Rectal smooth muscle tissue (tissue), 1 donor: ENCODE data around the gene SLC2A11.

Experiments used
- H3K27ac ChIP-seq: one replicate; pipeline ENCODE4 v1.7.0; 2013; ENCODE audit warnings: low read depth, low read length, inconsistent platforms
- H3K27me3 ChIP-seq: one replicate; pipeline ENCODE4 v1.7.0; 2013; ENCODE audit warnings: low read length; ENCODE audit not compliant: control insufficient read depth, insufficient read depth
- H3K36me3 ChIP-seq: one replicate; pipeline ENCODE4 v1.7.0; 2013; ENCODE audit warnings: low read length; ENCODE audit not compliant: control insufficient read depth, insufficient read depth
- H3K4me1 ChIP-seq: one replicate; pipeline ENCODE4 v1.7.0; 2013; ENCODE audit warnings: low read length; ENCODE audit not compliant: control insufficient read depth, insufficient read depth
- H3K4me3 ChIP-seq: one replicate; pipeline ENCODE4 v1.7.0; 2013; ENCODE audit warnings: low read length
- H3K9ac ChIP-seq: one replicate; pipeline ENCODE4 v1.7.0; 2013; ENCODE audit warnings: low read length

SLC2A11 gene

GRCh38 chr22:23834793-23835483 is 22.7 kb upstream of the SLC2A11 start:
- H3K9ac ChIP-seq, result no peak overlapping the region
- no peak overlapping the region for H3K27ac ChIP-seq
- H3K4me1 ChIP-seq, result no peaks in the 10 kb centered on the region
- H3K36me3 ChIP-seq, result peaks cover 14% of the 10 kb centered on the region
- H3K4me3 ChIP-seq, result no peak overlapping the region
- H3K27me3 ChIP-seq, result no peaks in the 10 kb centered on the region

- H3K27me3 ChIP-seq, result no peaks in the 10 kb centered on the region
- peaks cover 11% of the 10 kb centered on the region for H3K36me3 ChIP-seq
- no peak overlapping the region for H3K9ac ChIP-seq
- no peaks in the 10 kb centered on the region for H3K4me1 ChIP-seq
- no peak overlapping the region for H3K4me3 ChIP-seq
- H3K27ac ChIP-seq, result no peak overlapping the region
Measured at GRCh38 chr22:23835484-23836144, 22.1 kb upstream of the SLC2A11 start.

GRCh38 chr22:23836281-23836680 is 21.4 kb upstream of the SLC2A11 start:
- peaks cover 11% of the 10 kb centered on the region for H3K36me3 ChIP-seq
- H3K9ac ChIP-seq, result no peak overlapping the region
- no peak overlapping the region for H3K4me3 ChIP-seq
- H3K27ac ChIP-seq, result no peak overlapping the region
- H3K27me3 ChIP-seq, result no peaks in the 10 kb centered on the region
- no peaks in the 10 kb centered on the region for H3K4me1 ChIP-seq

DNA sequence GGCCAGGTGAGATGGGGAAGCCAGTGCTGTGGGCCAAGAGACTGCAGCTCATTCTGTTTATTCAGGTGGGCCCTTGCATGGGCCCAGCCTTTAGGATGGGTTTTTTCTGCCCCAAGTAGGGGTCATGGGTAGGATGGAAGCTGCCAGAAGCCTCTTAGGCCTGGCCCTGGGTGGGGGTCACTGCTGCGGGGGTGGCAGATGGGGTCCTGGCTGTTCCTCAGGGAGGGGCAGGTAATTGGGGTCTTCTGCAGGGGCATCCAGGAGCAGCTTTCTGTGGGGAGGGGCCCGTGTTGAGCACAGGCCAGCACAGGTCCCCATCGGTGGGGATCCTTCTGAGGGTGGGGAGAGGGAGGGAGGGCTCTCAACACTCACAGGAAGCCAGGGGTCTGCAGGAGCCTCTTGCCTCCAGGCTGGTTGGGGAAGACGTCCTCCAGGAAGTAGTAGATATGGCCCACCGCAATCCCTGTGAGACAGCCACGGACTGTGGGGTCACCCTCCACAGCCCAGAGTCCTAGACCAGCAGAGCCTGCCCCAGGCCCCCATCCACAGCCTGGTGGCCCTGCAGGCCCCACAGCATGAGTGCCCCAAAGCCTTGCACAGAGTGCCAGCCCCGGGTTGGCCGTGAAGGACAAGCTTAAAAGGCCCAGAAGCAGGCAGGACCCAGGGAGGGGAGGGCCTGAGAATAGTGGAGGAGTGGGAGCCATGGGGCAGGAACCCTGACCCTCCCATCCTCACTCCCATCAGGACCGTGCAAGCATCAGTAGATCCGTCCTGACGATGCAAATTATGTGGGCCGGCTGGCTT is 20.8 kb upstream of the SLC2A11 start:
- Histone ChIP-seq H3K27ac (no peak overlapping the region), H3K4me3 (no peak overlapping the region), H3K27me3 (no peaks in the 10 kb centered on the region), H3K36me3 (peaks cover 11% of the 10 kb centered on the region), H3K9ac (no peak overlapping the region), H3K4me1 (no peaks in the 10 kb centered on the region)

DNA sequence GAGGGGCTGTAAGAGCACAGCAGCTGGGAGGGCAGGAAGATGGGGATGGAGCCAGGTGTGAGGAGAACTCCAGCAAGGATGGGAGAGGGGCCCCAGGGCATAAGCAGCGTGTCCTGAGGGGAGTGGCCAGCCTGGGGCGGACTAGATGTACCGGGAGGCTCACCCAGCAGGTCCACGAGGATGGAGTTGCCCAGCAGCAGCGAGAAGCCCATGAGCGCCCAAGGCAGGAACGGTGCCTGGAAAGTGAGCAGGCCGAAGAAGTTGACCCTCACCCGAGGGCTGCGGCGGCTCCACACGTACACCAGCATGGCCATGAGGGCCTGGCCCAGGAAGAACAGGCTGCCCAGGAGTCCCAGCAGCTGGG is 20.2 kb upstream of the SLC2A11 start:
- H3K27ac ChIP-seq, result no peak overlapping the region
- no peak overlapping the region for H3K4me3 ChIP-seq
- H3K27me3 ChIP-seq, result no peaks in the 10 kb centered on the region
- H3K4me1 ChIP-seq, result no peaks in the 10 kb centered on the region
- peaks cover 9% of the 10 kb centered on the region for H3K36me3 ChIP-seq
- H3K9ac ChIP-seq, result no peak overlapping the region

GRCh38 chr22:23837911-23838680 is 19.6 kb upstream of the SLC2A11 start:
- Histone ChIP-seq H3K9ac (no peak overlapping the region), H3K27me3 (no peaks in the 10 kb centered on the region), H3K36me3 (peaks cover 9% of the 10 kb centered on the region), H3K4me1 (no peaks in the 10 kb centered on the region), H3K27ac (no peak overlapping the region), H3K4me3 (peak overlapping the region; percentile 40)

DNA sequence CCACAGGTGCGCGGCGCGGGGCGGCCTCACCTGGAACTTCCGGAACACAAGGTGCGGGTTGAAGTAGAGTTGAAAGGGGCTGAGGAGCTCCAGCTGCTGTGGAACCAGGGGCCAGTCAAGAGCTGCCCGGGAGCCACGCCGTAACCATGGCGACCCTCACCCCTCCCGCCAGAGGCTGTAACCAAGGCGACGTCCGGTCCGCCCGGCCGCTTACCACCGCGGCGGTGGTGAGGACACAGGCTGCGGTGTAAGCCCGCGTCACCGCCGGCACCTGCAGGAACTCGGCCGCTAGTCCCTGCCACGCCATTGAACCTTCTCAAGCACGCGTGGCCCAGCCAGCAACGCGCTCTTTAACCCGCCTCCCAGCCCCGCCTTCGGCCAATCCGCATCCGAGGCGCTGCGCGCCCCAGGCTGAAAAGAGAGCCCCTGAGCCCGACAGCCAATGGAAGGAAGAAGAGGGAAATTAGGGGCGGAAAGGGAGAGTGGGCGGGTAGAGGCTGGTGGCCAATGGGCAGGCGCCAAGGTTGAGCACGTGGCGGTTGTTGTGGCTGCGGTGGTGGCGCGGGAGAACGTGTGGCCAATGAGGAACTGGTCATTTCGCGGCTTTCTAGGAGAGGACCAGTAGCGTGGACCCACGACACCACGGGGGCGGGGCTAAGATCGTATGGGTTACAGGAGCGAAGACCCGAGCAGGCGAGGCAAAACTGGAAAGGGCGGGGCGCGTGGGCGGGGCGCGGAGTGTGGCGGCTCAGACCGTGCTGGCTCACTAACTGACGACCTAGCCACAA is 18.8 kb upstream of the SLC2A11 start, which contains the start of gene DERL3:
DERL3 (minus strand) TSS at position 326 of the 788 bp plus-strand sequence; CDS start at position 307, 19 bp downstream.
- Histone ChIP-seq H3K27ac (no peak within 1 kb of the TSS), H3K27me3 (no peaks in the 10 kb centered on the region), H3K36me3 (peaks cover 4% of the 10 kb centered on the region), H3K9ac (no peak within 1 kb of the TSS), H3K4me1 (no peaks in the 10 kb centered on the region), H3K4me3 (peak within 1 kb of the TSS; percentile 77)

DNA sequence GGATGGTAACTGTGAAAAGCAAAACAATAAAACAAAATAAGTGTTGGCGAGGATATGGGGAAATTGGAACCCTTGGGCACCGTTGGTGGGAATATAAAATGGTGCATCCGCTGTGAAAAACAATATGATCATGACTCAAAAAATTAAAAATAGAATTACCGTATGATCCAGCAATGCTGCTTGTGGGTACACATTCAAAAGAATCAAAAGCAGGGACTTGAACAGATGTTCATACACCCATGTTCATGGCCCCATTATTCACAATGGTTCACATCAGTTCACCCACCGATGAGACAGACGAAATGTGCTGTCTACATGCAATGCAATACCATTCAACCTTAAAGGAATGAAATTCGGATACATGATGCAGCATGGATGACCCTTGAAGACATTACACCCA is 17.6 kb upstream of the SLC2A11 start:
- Histone ChIP-seq H3K36me3 (peaks cover 4% of the 10 kb centered on the region), H3K9ac (no peak overlapping the region), H3K27ac (no peak overlapping the region), H3K4me3 (no peak overlapping the region), H3K27me3 (no peaks in the 10 kb centered on the region), H3K4me1 (no peaks in the 10 kb centered on the region)

- Histone ChIP-seq H3K27me3 (no peaks in the 10 kb centered on the region), H3K27ac (no peak overlapping the region), H3K4me1 (no peaks in the 10 kb centered on the region), H3K4me3 (no peak overlapping the region), H3K9ac (no peak overlapping the region), H3K36me3 (no peaks in the 10 kb centered on the region)
Measured at GRCh38 chr22:23841292-23841691, 16.4 kb upstream of the SLC2A11 start.

DNA sequence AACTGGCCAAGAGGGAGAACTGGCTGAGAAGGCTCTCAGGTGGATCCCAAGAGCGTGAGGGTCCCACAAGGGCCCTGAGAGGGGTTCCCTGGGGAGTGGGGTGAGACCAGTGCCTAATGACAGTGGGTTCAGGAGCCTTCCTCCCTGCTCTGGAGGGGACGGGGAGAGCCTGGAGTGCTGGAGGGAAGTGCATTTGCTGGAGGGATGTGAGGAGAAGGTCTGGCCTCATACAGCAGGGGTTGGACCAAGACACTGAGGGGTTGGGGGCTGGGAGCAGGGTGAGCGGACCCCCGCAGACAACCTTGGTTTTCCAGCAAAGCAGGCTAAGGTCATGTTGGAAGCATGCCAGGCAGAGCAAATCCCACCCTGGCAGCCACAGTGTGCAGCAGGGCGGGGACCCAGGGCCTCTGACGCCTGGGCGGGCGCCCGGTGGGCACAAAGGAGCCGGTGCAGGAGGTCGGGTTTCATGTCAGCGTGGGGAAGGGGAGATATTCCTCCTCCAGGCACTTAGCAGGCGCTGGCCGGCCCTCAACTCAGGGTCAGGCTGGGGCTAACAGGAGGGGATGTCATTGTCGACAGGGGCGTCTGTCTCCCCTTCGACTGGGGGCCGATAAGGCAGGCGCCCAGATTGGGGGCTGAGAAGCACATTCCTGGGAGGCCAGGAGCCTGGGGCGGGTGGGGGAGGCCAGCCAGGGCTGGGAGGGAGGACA is 15.8 kb upstream of the SLC2A11 start:
- Histone ChIP-seq H3K4me3 (no peak overlapping the region), H3K36me3 (no peaks in the 10 kb centered on the region), H3K27me3 (no peaks in the 10 kb centered on the region), H3K9ac (no peak overlapping the region), H3K4me1 (no peaks in the 10 kb centered on the region), H3K27ac (no peak overlapping the region)

- Histone ChIP-seq H3K27me3 (no peaks in the 10 kb centered on the region), H3K27ac (no peak overlapping the region), H3K36me3 (no peaks in the 10 kb centered on the region), H3K4me1 (no peaks in the 10 kb centered on the region), H3K4me3 (no peak overlapping the region), H3K9ac (no peak overlapping the region)
Measured at GRCh38 chr22:23842599-23842998, 15.1 kb upstream of the SLC2A11 start.
